Keratinocyte (primary cell): ENCODE results near the gene HAND1. TPM values are rescaled to one million over a fixed set of nuclear protein-coding genes. Genes with fewer than 3 reads are reported as not detected.

Experiments used
- DNase-seq: peaks from one replicate; pipeline ENCODE4 v3.0.0-alpha.2; 2011; ENCODE audit warnings: low read depth, missing footprints, low spot score
- FAIRE-seq: peaks from 2 replicates; lab custom pipeline; 2011; peaks lifted over from hg19 to GRCh38; lab: Jason Lieb, UNC
- H2AFZ ChIP-seq: 2 replicates; pipeline ENCODE4 v1.6.0; 2012; ENCODE audit warnings: low read length, control low read depth, inconsistent platforms; ENCODE audit not compliant: control insufficient read depth
- H3K27ac ChIP-seq: 2 replicates; pipeline ENCODE4 v1.5.1; 2011; ENCODE audit warnings: low read length; ENCODE audit not compliant: control insufficient read depth, insufficient read depth
- H3K27me3 ChIP-seq: 3 replicates; pipeline ENCODE4 v1.6.0; 2011; ENCODE audit warnings: low read length; ENCODE audit not compliant: control insufficient read depth, insufficient read depth; ENCODE audit errors: extremely low read depth
- H3K36me3 ChIP-seq, 2 experiments: 2 replicates in 1 of 2; 3 replicates in 1 of 2; pipeline ENCODE4 v1.5.1; 2011; ENCODE audit warnings: low read length in 2 of 2, mild to moderate bottlenecking in 1 of 2; ENCODE audit not compliant: control insufficient read depth in 2 of 2, insufficient read depth in 2 of 2; ENCODE audit errors: extremely low read depth in 1 of 2
- H3K4me1 ChIP-seq: 3 replicates; pipeline ENCODE4 v1.5.1; 2011; ENCODE audit warnings: low read length; ENCODE audit not compliant: control insufficient read depth, insufficient read depth; ENCODE audit errors: extremely low read depth
- H3K4me2 ChIP-seq: 3 replicates; pipeline ENCODE4 v1.6.0; 2011; ENCODE audit warnings: low read depth, low read length; ENCODE audit not compliant: control insufficient read depth, insufficient read depth; ENCODE audit errors: extremely low read depth
- H3K4me3 ChIP-seq, 3 experiments: fragments of 200-600 bp in 1 of 3; sonication (generic) in 1 of 3; 2 replicates in 2 of 3; 3 replicates in 1 of 3; pipeline ENCODE4 v1.5.1; 2011 to 2016; ENCODE audit warnings: low read length in 3 of 3, mild to moderate bottlenecking in 3 of 3, control low read depth in 2 of 3, inconsistent platforms in 1 of 3, low read depth in 1 of 3, mixed read lengths in 1 of 3, mixed run types in 1 of 3, moderate library complexity in 1 of 3; ENCODE audit not compliant: control insufficient read depth in 2 of 3, insufficient read depth in 2 of 3; ENCODE audit errors: extremely low read depth in 1 of 3
- H3K79me2 ChIP-seq: 2 replicates; pipeline ENCODE4 v1.6.0; 2012; ENCODE audit warnings: low read length; ENCODE audit not compliant: control insufficient read depth, insufficient read depth
- H3K9ac ChIP-seq: 3 replicates; pipeline ENCODE4 v1.6.0; 2011; ENCODE audit warnings: low read length; ENCODE audit not compliant: control insufficient read depth, insufficient read depth; ENCODE audit errors: extremely low read depth
- H3K9me1 ChIP-seq: 3 replicates; pipeline ENCODE4 v1.6.0; 2011; ENCODE audit warnings: low read length; ENCODE audit not compliant: control insufficient read depth, insufficient read depth; ENCODE audit errors: extremely low read depth
- H3K9me3 ChIP-seq: 2 replicates; pipeline ENCODE4 v1.5.1; 2012; ENCODE audit warnings: low read depth, low read length; ENCODE audit not compliant: control insufficient read depth
- H4K20me1 ChIP-seq: 3 replicates; pipeline ENCODE4 v1.6.0; 2011; ENCODE audit warnings: low read length; ENCODE audit not compliant: control insufficient read depth, insufficient read depth; ENCODE audit errors: extremely low read depth
- CTCF ChIP-seq, 3 experiments: IDR thresholded peaks in 1 of 3; conservative IDR thresholded peaks in 1 of 3; optimal IDR thresholded peaks in 1 of 3; 2 replicates in 2 of 3; 3 replicates in 1 of 3; pipeline versions ENCODE3 to v1.5.1; 2011; ENCODE audit warnings: low read length in 3 of 3, mild to moderate bottlenecking in 3 of 3, moderate library complexity in 2 of 3, control low read depth in 1 of 3, inconsistent platforms in 1 of 3; ENCODE audit not compliant: insufficient read depth in 2 of 3; ENCODE audit errors: extremely low read depth in 1 of 3
- EZH2 ChIP-seq: IDR thresholded peaks from one replicate; pipeline ENCODE4 v1.6.1; 2012; ENCODE audit warnings: inconsistent platforms, mild to moderate bottlenecking, low read length, moderate library complexity
- dilution Hi-C: fragments of 300-500 bp; cut with MboI; formaldehyde crosslinking; loops from one replicate; pipeline ENCODE4 v1.7.0; 2020; ENCODE audit warnings: low sequenced_read_pairs; ENCODE audit not compliant: extremely low pct_ligation_motif_present
- polyA plus RNA-seq, 5 experiments: library from polyadenylated mRNA; depleted of rRNA in 3 of 5; stranded (reverse) in 3 of 5; stranded (forward) in 1 of 5; unstranded in 1 of 5; fragments of >200 nt; gene quantifications; 1 replicate in 1 of 5; 2 replicates in 3 of 5; 3 replicates in 1 of 5; pipeline versions ENCODE4 v1.2.1 to v1.2.3, GENCODE V29; 2011 to 2012; ENCODE audit warnings: missing spikeins in 2 of 5, low read depth in 1 of 5, low replicate concordance in 1 of 5

HAND1 gene
- polyA plus RNA-seq, 1 donor (not counting 4 experiments of a cell fraction or from before 2014, with no cell fraction given) = not detected

GRCh38 chr5:154430466-154430865 lies 47.6 kb downstream of the HAND1 start:
- H3K27me3 ChIP-seq = no peaks in the 10 kb centered on the region
- TF ChIP-seq EZH2 (no peak), CTCF (optimal IDR thresholded peaks at IDR 0.05 in 1 of 3, IDR thresholded peaks at IDR 0.05 in 1 of 3, conservative IDR thresholded peaks at IDR 0.05 in 1 of 3; ENCODE audit: extremely low read depth in 1 of 3, insufficient read depth in 2 of 3, low read length in 3 of 3) (no peak)
- FAIRE-seq (no peak), DNase-seq (no peak)
- H3K79me2 ChIP-seq = no peaks in the 10 kb centered on the region
- H3K9me3 ChIP-seq = no peaks in the 10 kb centered on the region
- no peaks in the 10 kb centered on the region for H3K4me1 ChIP-seq
- dilution Hi-C loops = no loop called here
- H3K4me2 ChIP-seq = no peak overlapping the region
- no peak overlapping the region for H2AFZ ChIP-seq
- H3K36me3 ChIP-seq = no peaks in the 10 kb centered on the region
- H3K4me3 ChIP-seq = no peak overlapping the region
- H3K9ac ChIP-seq = no peak overlapping the region
- no peaks in the 10 kb centered on the region for H4K20me1 ChIP-seq
- no peak overlapping the region for H3K27ac ChIP-seq
- no peaks in the 10 kb centered on the region for H3K9me1 ChIP-seq

- no peak overlapping the region for H3K9ac ChIP-seq
- DNase-seq (no peak), FAIRE-seq (no peak)
- H3K9me1 ChIP-seq = no peaks in the 10 kb centered on the region
- H3K4me3 ChIP-seq = no peak overlapping the region
- peaks cover 0 to 2% of the 10 kb centered on the region in 2 experiments for H3K36me3 ChIP-seq
- dilution Hi-C loops = no loop called here
- H3K9me3 ChIP-seq = no peaks in the 10 kb centered on the region
- TF ChIP-seq EZH2 (no peak), CTCF (optimal IDR thresholded peaks at IDR 0.05 in 1 of 3, IDR thresholded peaks at IDR 0.05 in 1 of 3, conservative IDR thresholded peaks at IDR 0.05 in 1 of 3; ENCODE audit: extremely low read depth in 1 of 3, insufficient read depth in 2 of 3, low read length in 3 of 3) (no peak)
- H4K20me1 ChIP-seq = no peaks in the 10 kb centered on the region
- no peaks in the 10 kb centered on the region for H3K79me2 ChIP-seq
- H3K4me2 ChIP-seq = no peak overlapping the region
- H2AFZ ChIP-seq = no peak overlapping the region
- H3K27me3 ChIP-seq = no peaks in the 10 kb centered on the region
- no peak overlapping the region for H3K27ac ChIP-seq
- H3K4me1 ChIP-seq = no peaks in the 10 kb centered on the region
Observed at GRCh38 chr5:154429341-154429740, 48.7 kb downstream of the HAND1 start.
